Endothelial cell of umbilical vein (primary cell): ENCODE measurements around the gene CCDC91. TPM values are rescaled to one million over a fixed set of nuclear protein-coding genes. Genes with fewer than 3 reads are reported as not detected.

Experiments
- BruUV-seq: library from RNA; stranded (reverse); fragments of 400-500 nt; replicated peaks from 2 replicates; lab custom pipeline; 2021; lab: Mats Ljungman, UMichigan
- CTCF ChIA-PET: fragments of 300-600, 350-600 bp; sonication (Branson Sonifier 250); formaldehyde crosslinking; loops from one replicate; lab custom pipeline; 2021; ENCODE audit warnings: antibody characterized with exemption, inconsistent platforms; lab: Charles Lee
- POLR2A ChIA-PET: fragments of 300-600, 350-600 bp; sonication (Branson Sonifier 250); formaldehyde crosslinking; loops from one replicate; lab custom pipeline; 2021; ENCODE audit warnings: antibody characterized with exemption, inconsistent platforms; lab: Charles Lee
- DNase-seq: peaks from one replicate; pipeline ENCODE4 v3.0.0-alpha.2; 2011; ENCODE audit warnings: low read depth, low spot score
- FAIRE-seq: peaks from 2 replicates; lab custom pipeline; 2011; peaks lifted over from hg19 to GRCh38; lab: Jason Lieb, UNC
- H2AFZ ChIP-seq: 2 replicates; pipeline ENCODE4 v1.6.0; 2012; ENCODE audit warnings: low read depth, low read length, control low read depth, inconsistent platforms
- H3K27ac ChIP-seq: 2 replicates; pipeline ENCODE4 v1.5.1; 2011; ENCODE audit warnings: low read depth, mild to moderate bottlenecking, control low read depth, low read length, moderate library complexity; ENCODE audit not compliant: insufficient read depth
- H3K27me3 ChIP-seq, 2 experiments: 2 replicates each; pipeline versions ENCODE4 v1.6.0 to v1.6.1; 2011; ENCODE audit warnings: low read length in 2 of 2, mixed read lengths in 1 of 2; ENCODE audit not compliant: control insufficient read depth in 2 of 2, insufficient read depth in 2 of 2
- H3K36me3 ChIP-seq, 2 experiments: 2 replicates in 1 of 2; 3 replicates in 1 of 2; pipeline ENCODE4 v1.5.1; 2011; ENCODE audit warnings: low read length in 2 of 2, mild to moderate bottlenecking in 1 of 2, moderate library complexity in 1 of 2; ENCODE audit not compliant: control insufficient read depth in 2 of 2, insufficient read depth in 2 of 2; ENCODE audit errors: extremely low read depth in 1 of 2
- H3K4me1 ChIP-seq: 3 replicates; pipeline ENCODE4 v1.5.1; 2011; ENCODE audit warnings: mild to moderate bottlenecking, low read length; ENCODE audit not compliant: control insufficient read depth, insufficient read depth; ENCODE audit errors: extremely low read depth
- H3K4me2 ChIP-seq: 2 replicates; pipeline ENCODE4 v1.6.1; 2011; ENCODE audit warnings: low read length, control low read depth, mixed read lengths; ENCODE audit not compliant: insufficient read depth
- H3K4me3 ChIP-seq, 3 experiments: fragments of 200-600 bp in 1 of 3; sonication (generic), shearing (Covaris generic) in 1 of 3; replicated peaks in 1 of 3; 2 replicates each; pipeline ENCODE4 v1.5.1; 2011 to 2016; ENCODE audit warnings: control low read depth in 3 of 3, low read length in 3 of 3, mild to moderate bottlenecking in 2 of 3, inconsistent platforms in 1 of 3, low read depth in 1 of 3, moderate library complexity in 1 of 3; ENCODE audit not compliant: insufficient read depth in 1 of 3
- H3K79me2 ChIP-seq: 2 replicates; pipeline ENCODE4 v1.6.0; 2012; ENCODE audit warnings: low read length, inconsistent platforms; ENCODE audit not compliant: control insufficient read depth, insufficient read depth
- H3K9ac ChIP-seq: replicated peaks from 2 replicates; pipeline ENCODE3; 2011; ENCODE audit warnings: low read length, control low read depth; ENCODE audit not compliant: insufficient read depth; ENCODE audit errors: extremely low read depth
- H3K9me1 ChIP-seq: replicated peaks from 3 replicates; pipeline ENCODE4 v1.6.0; 2011; ENCODE audit warnings: mild to moderate bottlenecking, low read length; ENCODE audit not compliant: control insufficient read depth, insufficient read depth; ENCODE audit errors: extremely low read depth
- H3K9me3 ChIP-seq: replicated peaks from 2 replicates; pipeline ENCODE4 v1.5.1; 2012; ENCODE audit warnings: low read length, inconsistent platforms; ENCODE audit not compliant: control insufficient read depth, insufficient read depth
- H4K20me1 ChIP-seq: replicated peaks from 2 replicates; pipeline ENCODE3; 2011; ENCODE audit warnings: mild to moderate bottlenecking, low read length; ENCODE audit not compliant: control insufficient read depth, insufficient read depth; ENCODE audit errors: extremely low read depth
- CTCF ChIP-seq, 2 donors: IDR thresholded peaks; 1 replicate in 1 of 2; 2 replicates in 1 of 2; pipeline ENCODE4 v1.5.1; 2011; ENCODE audit warnings: low read length in 2 of 2, mild to moderate bottlenecking in 2 of 2, moderate library complexity in 2 of 2, control low read depth in 1 of 2, inconsistent platforms in 1 of 2, low read depth in 1 of 2; ENCODE audit not compliant: insufficient read depth in 1 of 2; ENCODE audit errors: extremely low read depth in 1 of 2
- EZH2 ChIP-seq: IDR thresholded peaks from 2 replicates; pipeline ENCODE4 v1.6.1; 2012; ENCODE audit warnings: borderline replicate concordance, low read depth, mild to moderate bottlenecking, moderate library complexity, low read length, inconsistent platforms; ENCODE audit not compliant: severe bottlenecking
- FOS ChIP-seq: IDR thresholded peaks from 2 replicates; pipeline ENCODE4 v1.6.1; 2011; ENCODE audit warnings: mild to moderate bottlenecking, low read length, moderate library complexity, borderline replicate concordance; ENCODE audit not compliant: insufficient read depth
- GATA2 ChIP-seq: IDR thresholded peaks from 2 replicates; pipeline ENCODE4 v1.7.0; 2011; ENCODE audit warnings: low read depth, mild to moderate bottlenecking, moderate library complexity, mixed read lengths, low read length; ENCODE audit not compliant: insufficient read length, insufficient read depth
- JUN ChIP-seq: IDR thresholded peaks from 2 replicates; pipeline ENCODE4 v1.6.1; 2011; ENCODE audit warnings: borderline replicate concordance, low read depth; ENCODE audit not compliant: insufficient read length, insufficient read depth
- MAX ChIP-seq: IDR thresholded peaks from 2 replicates; pipeline ENCODE4 v1.6.1; 2011; ENCODE audit not compliant: insufficient read depth, insufficient read length
- MYC ChIP-seq: IDR thresholded peaks from one replicate; pipeline ENCODE4 v1.6.1; 2011; ENCODE audit warnings: mild to moderate bottlenecking, low read depth, low read length
- POLR2A ChIP-seq: IDR thresholded peaks from 2 replicates; pipeline ENCODE4 v1.6.1; 2012; ENCODE audit warnings: low read depth, mild to moderate bottlenecking, control low read depth, low read length
- POLR2AphosphoS5 ChIP-seq: IDR thresholded peaks from 2 replicates; pipeline ENCODE4 v1.6.1; 2012; ENCODE audit warnings: low read depth, mild to moderate bottlenecking, control low read depth, low read length, moderate library complexity; ENCODE audit not compliant: insufficient read depth
- dilution Hi-C: fragments of 300-500 bp; cut with MboI; formaldehyde crosslinking; loops from one replicate; pipeline ENCODE4 v1.15.0; 2019; ENCODE audit warnings: low sequenced_read_pairs; ENCODE audit not compliant: extremely low pct_ligation_motif_present
- intact Hi-C: fragments of 100-400 bp; cut with micrococcal nuclease; formaldehyde crosslinking; loops from one replicate; pipeline ENCODE4 v1.10.0; 2022
- polyA plus RNA-seq, 4 experiments: library from polyadenylated mRNA; depleted of rRNA in 3 of 4; stranded (reverse) in 3 of 4; unstranded in 1 of 4; fragments of >200 nt; gene quantifications; 2 replicates each; pipeline versions ENCODE4 v1.2.1 to v1.2.3, GENCODE V29; 2011 to 2012; ENCODE audit warnings: missing spikeins in 1 of 4
- total RNA-seq: library from RNA; stranded (reverse); gene quantifications from 2 replicates; pipeline ENCODE4 v1.2.3, GENCODE V29; 2021

The CCDC91 gene
- total and polyA plus RNA-seq, 2 donors (not counting 3 experiments of a cell fraction or from before 2014, with no cell fraction given) = 3.8 to 10.5 TPM

- Histone ChIP-seq H2AFZ (no peak overlapping the region), H3K9me3 (no peaks in the 10 kb centered on the region), H3K36me3 (no peaks in the 10 kb centered on the region), H3K4me1 (no peaks in the 10 kb centered on the region), H3K9ac (no peak overlapping the region), H3K79me2 (no peaks in the 10 kb centered on the region), H3K4me3 (no peak overlapping the region), H3K9me1 (no peaks in the 10 kb centered on the region), H3K4me2 (no peak overlapping the region), H4K20me1 (no peaks in the 10 kb centered on the region), H3K27ac (no peak overlapping the region), H3K27me3 (no peaks in the 10 kb centered on the region)
- FAIRE-seq (no peak), DNase-seq (no peak)
- dilution Hi-C loops = no loop called here
- intact Hi-C loops = no loop called here
- ChIA-PET CTCF (no interaction called here), POLR2A (no interaction called here)
- TF ChIP-seq GATA2 (no peak), POLR2A (no peak), JUN (no peak), CTCF (IDR thresholded peaks at IDR 0.05; ENCODE audit: extremely low read depth in 1 of 2, insufficient read depth in 1 of 2, low read depth in 1 of 2, low read length in 2 of 2) (no peak)
- no TSS peak for BruUV-seq
Measured at GRCh38 chr12:28232211-28232928, 42.1 kb downstream of the CCDC91 start.

- DNase-seq = no peak
- no TSS peak for BruUV-seq
Measured at GRCh38 chr12:28234444-28234843, 44.2 kb downstream of the CCDC91 start.

More at GRCh38 chr12:28234444-28234843, 44.2 kb downstream of the CCDC91 start:
- H3K36me3 ChIP-seq = no peaks in the 10 kb centered on the region
- no peaks in the 10 kb centered on the region for H3K4me1 ChIP-seq
- intact Hi-C loops = no loop called here
- H3K9me3 ChIP-seq = no peaks in the 10 kb centered on the region
- no peak for FAIRE-seq
- no peaks in the 10 kb centered on the region for H3K9me1 ChIP-seq
- no peak overlapping the region for H3K4me3 ChIP-seq
- ChIA-PET CTCF (interaction anchor here (0.8 kb wide), 1 partner anchor 34 kb away, joined by 3 read pairs; no protein-coding TSS in a partner anchor), POLR2A (no interaction called here)
- H4K20me1 ChIP-seq = no peaks in the 10 kb centered on the region
- TF ChIP-seq MYC = no peak
- TF ChIP-seq EZH2 = no peak
- TF ChIP-seq JUN = no peak
- no peak for TF ChIP-seq MAX
- no peak for TF ChIP-seq POLR2A
- no peak for TF ChIP-seq POLR2AphosphoS5
- TF ChIP-seq GATA2 = no peak
- no peak for TF ChIP-seq CTCF (IDR thresholded peaks at IDR 0.05; ENCODE audit: extremely low read depth in 1 of 2, insufficient read depth in 1 of 2, low read depth in 1 of 2, low read length in 2 of 2)
- no peak for TF ChIP-seq FOS
- H2AFZ ChIP-seq = no peak overlapping the region
- no peak overlapping the region for H3K27ac ChIP-seq
- H3K9ac ChIP-seq = no peak overlapping the region
- no peak overlapping the region for H3K4me2 ChIP-seq
- dilution Hi-C loops = no loop called here
- no peaks in the 10 kb centered on the region for H3K79me2 ChIP-seq
- no peaks in the 10 kb centered on the region for H3K27me3 ChIP-seq
